COLO829 (cell line): ENCODE data around the gene CTCF.
"Not testable (repeated sequence)": the region's sequence is repeated elsewhere in the genome, so short reads cannot be mapped to it uniquely, and the experiment has no call there.

ENCODE experiments used
- DNase-seq: peaks from one replicate; pipeline ENCODE4 v3.0.0; 2012; ENCODE audit warnings: low spot score

Gene CTCF

GRCh38 chr16:67533987-67534386, 28.3 kb upstream of the CTCF start:
- not testable (repeated sequence) for DNase-seq

- DNase-seq = no peak
Measured at GRCh38 chr16:67534431-67534830, 27.9 kb upstream of the CTCF start.

- DNase-seq = no peak
Measured at GRCh38 chr16:67535201-67535600, 27.1 kb upstream of the CTCF start.

GRCh38 chr16:67537270-67537635, 25.1 kb upstream of the CTCF start:
- no peak for DNase-seq

- DNase-seq = no peak
Measured at GRCh38 chr16:67537636-67538591, 24.4 kb upstream of the CTCF start.

GRCh38 chr16:67538666-67539101, 23.6 kb upstream of the CTCF start:
- DNase-seq = no peak

GRCh38 chr16:67539271-67539670, 23.1 kb upstream of the CTCF start:
- no peak for DNase-seq

GRCh38 chr16:67539691-67540635, 22.4 kb upstream of the CTCF start:
- no peak for DNase-seq

GRCh38 chr16:67540756-67541155, 21.6 kb upstream of the CTCF start:
- no peak for DNase-seq

GRCh38 chr16:67541391-67542263, 20.7 kb upstream of the CTCF start:
- no peak for DNase-seq

- peak; percentile 91 for DNase-seq
Measured at GRCh38 chr16:67542464-67542863, 19.9 kb upstream of the CTCF start.

GRCh38 chr16:67543036-67543435, 19.3 kb upstream of the CTCF start:
- no peak for DNase-seq

GRCh38 chr16:67543582-67543981, 18.7 kb upstream of the CTCF start:
- DNase-seq = no peak

- DNase-seq = no peak
Measured at GRCh38 chr16:67544329-67544841, 17.9 kb upstream of the CTCF start.

- DNase-seq = no peak
Measured at GRCh38 chr16:67544844-67545664, 17.3 kb upstream of the CTCF start.

GRCh38 chr16:67545665-67546024, 16.7 kb upstream of the CTCF start:
- no peak for DNase-seq

GRCh38 chr16:67546091-67546501, 16.2 kb upstream of the CTCF start:
- DNase-seq = no peak

GRCh38 chr16:67546761-67547422, 15.4 kb upstream of the CTCF start:
- DNase-seq = peak; percentile 55

- no peak for DNase-seq
Measured at GRCh38 chr16:67547423-67548264, 14.7 kb upstream of the CTCF start.
